Heart left ventricle (tissue), 13 donors: ENCODE results near the gene ZMAT5.

Experiments
- POLR2A ChIP-seq, 2 donors: fragments of 450-650 bp; IDR thresholded peaks; one replicate each; pipeline ENCODE4 v1.6.1; 2017; ENCODE audit warnings: antibody characterized with exemption in 2 of 2, mild to moderate bottlenecking in 2 of 2, moderate library complexity in 2 of 2
- TF ChIP-seq, protein P1 (sequence below), 12 donors: fragments of 200-600 bp; sonication (generic) in 4 of 12; IDR thresholded peaks; one replicate each; pipeline versions ENCODE4 v1.5.0 to v1.8.0; 2018 to 2022; ENCODE audit warnings: antibody characterized with exemption in 12 of 12, mild to moderate bottlenecking in 5 of 12
- donor health status: ischemic (EF 13 %, LVEDD 7.1; RV severe dilation, severe dysfunction).
- donor health status: DM: no; HTN: yes; CAD: no.
- donor health status: DM: no; HTN: no; CAD: no.
- donor health status: ischemic (EF 25% LVEDD 6.9; RV normal size, moderate dysfunction).
- donor health status: ischemic (EF 25% LVEDD 5.7; RV mildly dilated, moderate dysfunction).
- donor health status: ischemic (EF 35%, LVEDD 5.7; RV mildly dilated, moderate dysfunction).
- donor health status: nonischemic (EF 11% LVEDD 7.7; RV severe dilation, severe dysfunction).
- donor health status: DM: yes; HTN: yes; CAD: no.
- donor health status: PGD.
- donor health status: ischemic (EF 29% LVEDD 5.4; RV normal size, mild dysfunction).
- donor health status: nonischemic (EF 23%, LVEDD 6.1; RV moderate dilation, normal function).

- TF ChIP-seq, protein P1, sequence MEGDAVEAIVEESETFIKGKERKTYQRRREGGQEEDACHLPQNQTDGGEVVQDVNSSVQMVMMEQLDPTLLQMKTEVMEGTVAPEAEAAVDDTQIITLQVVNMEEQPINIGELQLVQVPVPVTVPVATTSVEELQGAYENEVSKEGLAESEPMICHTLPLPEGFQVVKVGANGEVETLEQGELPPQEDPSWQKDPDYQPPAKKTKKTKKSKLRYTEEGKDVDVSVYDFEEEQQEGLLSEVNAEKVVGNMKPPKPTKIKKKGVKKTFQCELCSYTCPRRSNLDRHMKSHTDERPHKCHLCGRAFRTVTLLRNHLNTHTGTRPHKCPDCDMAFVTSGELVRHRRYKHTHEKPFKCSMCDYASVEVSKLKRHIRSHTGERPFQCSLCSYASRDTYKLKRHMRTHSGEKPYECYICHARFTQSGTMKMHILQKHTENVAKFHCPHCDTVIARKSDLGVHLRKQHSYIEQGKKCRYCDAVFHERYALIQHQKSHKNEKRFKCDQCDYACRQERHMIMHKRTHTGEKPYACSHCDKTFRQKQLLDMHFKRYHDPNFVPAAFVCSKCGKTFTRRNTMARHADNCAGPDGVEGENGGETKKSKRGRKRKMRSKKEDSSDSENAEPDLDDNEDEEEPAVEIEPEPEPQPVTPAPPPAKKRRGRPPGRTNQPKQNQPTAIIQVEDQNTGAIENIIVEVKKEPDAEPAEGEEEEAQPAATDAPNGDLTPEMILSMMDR (IDR thresholded peaks at IDR 0.05): no peak
- no peak for TF ChIP-seq POLR2A (IDR thresholded peaks at IDR 0.05)
Observed at GRCh38 chr22:29798801-29799200, 32.0 kb upstream of the ZMAT5 start.
